ENCODE data around the gene KRT85.

The KRT85 gene

GRCh38 chr12:52392465-52393007 is 25.3 kb upstream of the KRT85 start:
- H3K9me3 ChIP-seq (ENCODE audit: control insufficient read depth, insufficient read depth, low read depth, low read length), result no peaks in the 10 kb centered on the region
- no peaks in the 10 kb centered on the region for H3K36me3 ChIP-seq (ENCODE audit: control insufficient read depth in 2 of 2, insufficient read depth in 1 of 2, low read length in 2 of 2)
- H3K27ac ChIP-seq (ENCODE audit: extremely low read depth, low read depth, low read length), result no peak overlapping the region
- ChIA-PET CTCF (interaction anchor here (0.6 to 2.8 kb wide), 9 partner anchors 12 to 492 kb away, joined by 3 to 19 read pairs (median 4); partner anchors contain the start of gene KRT5), POLR2A (no interaction called here)
- no peak overlapping the region for H3K4me3 ChIP-seq (ENCODE audit: low read depth, low read length)
- H3K4me1 ChIP-seq (ENCODE audit: control insufficient read depth, insufficient read depth, low read length), result no peaks in the 10 kb centered on the region
- TF ChIP-seq ZNF791 (tag by site-specific recombination; IDR thresholded peaks at IDR 0.05) (no peak), ZNF558 (tag by site-specific recombination; IDR thresholded peaks at IDR 0.05) (no peak), ZNF24 (tag by site-specific recombination; IDR thresholded peaks at IDR 0.05) (no peak), ZNF10 (tag by site-specific recombination; IDR thresholded peaks at IDR 0.05) (no peak), ZNF660 (tag by site-specific recombination; IDR thresholded peaks at IDR 0.05) (no peak), KLF9 (tag by site-specific recombination; IDR thresholded peaks at IDR 0.05; ENCODE audit: low read depth) (no peak), ZNF585B (tag by site-specific recombination; IDR thresholded peaks at IDR 0.05) (no peak), ZNF629 (tag by site-specific recombination; IDR thresholded peaks at IDR 0.05) (no peak), GFI1B (tag by site-specific recombination; IDR thresholded peaks at IDR 0.05) (no peak), ZNF404 (tag by site-specific recombination; IDR thresholded peaks at IDR 0.05) (no peak), ZNF433 (tag by site-specific recombination; IDR thresholded peaks at IDR 0.05; ENCODE audit: low read depth) (no peak), ZNF175 (tag by site-specific recombination; IDR thresholded peaks at IDR 0.05) (no peak)

GRCh38 chr12:52391618-52392002 is 24.3 kb upstream of the KRT85 start:
- POLR2A ChIA-PET, result no interaction called here
- H3K36me3 ChIP-seq (ENCODE audit: control insufficient read depth in 2 of 2, insufficient read depth in 1 of 2, low read length in 2 of 2), result no peaks in the 10 kb centered on the region
- no peaks in the 10 kb centered on the region for H3K4me1 ChIP-seq (ENCODE audit: control insufficient read depth, insufficient read depth, low read length)
- no peaks in the 10 kb centered on the region for H3K9me3 ChIP-seq (ENCODE audit: control insufficient read depth, insufficient read depth, low read depth, low read length)
- TF ChIP-seq ZIC2 (tag by site-specific recombination; IDR thresholded peaks at IDR 0.05) (peak; percentile 24), SCRT2 (tag by site-specific recombination; IDR thresholded peaks at IDR 0.05) (no peak), ZNF704 (tag by site-specific recombination; IDR thresholded peaks at IDR 0.05) (no peak), ZFP41 (tag by site-specific recombination; IDR thresholded peaks at IDR 0.05; ENCODE audit: borderline replicate concordance) (no peak), ZNF514 (tag by site-specific recombination; IDR thresholded peaks at IDR 0.05) (no peak), ZNF121 (tag by site-specific recombination; IDR thresholded peaks at IDR 0.05) (no peak), ZEB2 (tag by site-specific recombination; IDR thresholded peaks at IDR 0.05) (no peak), PRDM4 (tag by site-specific recombination; IDR thresholded peaks at IDR 0.05) (no peak), ZNF747 (tag by site-specific recombination; IDR thresholded peaks at IDR 0.05) (no peak), ZNF266 (tag by site-specific recombination; IDR thresholded peaks at IDR 0.05; ENCODE audit: low read depth) (peak; percentile 95; the same call in 1 of the 2 replicates), ZNF777 (tag by site-specific recombination; IDR thresholded peaks at IDR 0.05; ENCODE audit: borderline replicate concordance) (no peak), ZNF16 (tag by site-specific recombination; IDR thresholded peaks at IDR 0.05; ENCODE audit: low read depth) (no peak), ZNF426 (tag by site-specific recombination; IDR thresholded peaks at IDR 0.05) (no peak), ZBTB44 (tag by site-specific recombination; IDR thresholded peaks at IDR 0.05) (no peak), KLF9 (tag by site-specific recombination; IDR thresholded peaks at IDR 0.05; ENCODE audit: low read depth) (no peak), KLF10 (tag by site-specific recombination; IDR thresholded peaks at IDR 0.05) (no peak), ZNF350 (tag by site-specific recombination; IDR thresholded peaks at IDR 0.05) (no peak)
- H3K27ac ChIP-seq (ENCODE audit: extremely low read depth, low read depth, low read length), result no peak overlapping the region
- CTCF ChIA-PET, result interaction anchor here (0.6 to 2.8 kb wide), 19 partner anchors 11 to 493 kb away, joined by 3 to 19 read pairs (median 3); partner anchors contain the start of gene KRT83
- H3K4me3 ChIP-seq (ENCODE audit: low read depth, low read length), result no peak overlapping the region
